Measurements from ENCODE around the gene FLNB. TPM values are rescaled to one million over a fixed set of nuclear protein-coding genes. Genes with fewer than 3 reads are reported as not detected.
A peak's percentile ranks its signal among the peaks of the same experiment; 100 is the strongest.

Gene FLNB
- total and polyA plus RNA-seq, 10 of the 15 experiments (the other 5 are each of a cell fraction or from before 2014, with no cell fraction given): 13.6 to 51.8 (median 26.4) TPM

- TF ChIP-seq ATF2 (IDR thresholded peaks at IDR 0.05; ENCODE audit: low read length) (no peak), SP1 (IDR thresholded peaks at IDR 0.05; ENCODE audit: low read depth, low read length) (no peak), SUZ12 (IDR thresholded peaks at IDR 0.05; ENCODE audit: unreplicated experiment) (no peak), ESRRA (IDR thresholded peaks at IDR 0.05; ENCODE audit: low read length) (no peak), CREM (IDR thresholded peaks at IDR 0.05; ENCODE audit: low read depth) (no peak), LARP7 (IDR thresholded peaks at IDR 0.05) (no peak), E2F8 (IDR thresholded peaks at IDR 0.05; ENCODE audit: low read depth, partially characterized antibody) (no peak), RFX5 (IDR thresholded peaks at IDR 0.05; ENCODE audit: low read depth, low read length) (no peak), HCFC1 (IDR thresholded peaks at IDR 0.05; ENCODE audit: low read length) (no peak; the same call in 1 of the 2 replicates), MLLT1 (IDR thresholded peaks at IDR 0.05) (peak; percentile 75; the same call in 1 of the 2 replicates), PAX8 (IDR thresholded peaks at IDR 0.05) (no peak), CHD4 (IDR thresholded peaks at IDR 0.05) (no peak), CUX1 (IDR thresholded peaks at IDR 0.05; ENCODE audit: insufficient replicate concordance, low read depth, low read length) (no peak), STAT3 (IDR thresholded peaks at IDR 0.05; ENCODE audit: low read depth, low read length) (no peak), CEBPB (IDR thresholded peaks at IDR 0.05; ENCODE audit: borderline replicate concordance in 1 of 2, low read depth in 2 of 2, low read length in 2 of 2) (no peak), ATF3 (IDR thresholded peaks at IDR 0.05; ENCODE audit: borderline replicate concordance, extremely low read depth, low read depth, low read length) (no peak), KLF5 (IDR thresholded peaks at IDR 0.05; ENCODE audit: partially characterized antibody) (no peak), PML (IDR thresholded peaks at IDR 0.05; ENCODE audit: low read length) (no peak), NFYA (IDR thresholded peaks at IDR 0.05; ENCODE audit: borderline replicate concordance, low read depth, low read length) (no peak)
Observed at GRCh38 chr3:58116161-58116955, 108.1 kb downstream of the FLNB start (continued).

Data from GM12878 (cell line).